ENCODE results near the gene HGFAC.

The HGFAC gene

GRCh38 chr4:3482707-3483106, 40.9 kb downstream of the HGFAC start:
- H2BK15ac ChIP-seq (ENCODE audit: low read depth, poor library complexity, severe bottlenecking): no peak overlapping the region

GRCh38 chr4:3483471-3483921, 41.7 kb downstream of the HGFAC start:
- Histone ChIP-seq H2BK120ac (ENCODE audit: low read depth, low read length) (no peak overlapping the region), H3K36me3 (ENCODE audit: control insufficient read depth in 1 of 2, insufficient read depth in 2 of 2, low read depth in 1 of 2, low read length in 2 of 2) (peaks cover 0 to 3% of the 10 kb centered on the region in 2 experiments)
- 67% methylated on average over 23 of the region's 23 CpGs for WGBS

More at GRCh38 chr4:3482707-3483106, 40.9 kb downstream of the HGFAC start:
- H3K23ac ChIP-seq (ENCODE audit: low read length in 2 of 2): no peak overlapping the region
- no peak for DNase-seq
- H2BK12ac ChIP-seq (ENCODE audit: low read length in 2 of 2): no peak overlapping the region
- peaks cover 0 to 78% of the 10 kb centered on the region in 2 experiments for H3K27me3 ChIP-seq (ENCODE audit: control insufficient read depth in 1 of 2, insufficient read depth in 1 of 2, low read length in 2 of 2)
- peaks cover 77% of the 10 kb centered on the region for H3K4me1 ChIP-seq (ENCODE audit: control insufficient read depth, insufficient read depth, low read depth, low read length)
- no peak overlapping the region for H4K8ac ChIP-seq (ENCODE audit: low read length)
- no peak overlapping the region for H3K27ac ChIP-seq (ENCODE audit: low read length, poor library complexity, severe bottlenecking)
- H3K9ac ChIP-seq (ENCODE audit: low read length): no peak overlapping the region
- no peaks in the 10 kb centered on the region for H3K79me1 ChIP-seq (replicated peaks; ENCODE audit: low read length, poor library complexity, severe bottlenecking)
- H2AFZ ChIP-seq (ENCODE audit: low read depth, low read length): no peak overlapping the region
- no peak overlapping the region for H2BK5ac ChIP-seq (ENCODE audit: low read depth, low read length, poor library complexity, severe bottlenecking)
- H2BK120ac ChIP-seq (ENCODE audit: low read depth, low read length): no peak overlapping the region
- no peak overlapping the region for H3K4ac ChIP-seq (ENCODE audit: low read depth in 1 of 2, low read length in 2 of 2)
- H3K4me3 ChIP-seq (ENCODE audit: insufficient read depth in 1 of 2, low read depth in 1 of 2, low read length in 2 of 2): no peak overlapping the region
- no peaks in the 10 kb centered on the region for H3K36me3 ChIP-seq (ENCODE audit: control insufficient read depth in 1 of 2, insufficient read depth in 2 of 2, low read depth in 1 of 2, low read length in 2 of 2)
- no peak overlapping the region for H4K91ac ChIP-seq (ENCODE audit: low read length)
- 92% methylated on average over 12 of the region's 12 CpGs for WGBS
- no peak overlapping the region for H3K4me2 ChIP-seq (ENCODE audit: low read length, poor library complexity, severe bottlenecking)
- H3K9me3 ChIP-seq (ENCODE audit: control insufficient read depth, low read length): no peaks in the 10 kb centered on the region
- peak overlapping the region; percentile 71 for H2AK5ac ChIP-seq (ENCODE audit: low read length, severe bottlenecking)
- no peak overlapping the region for H3K18ac ChIP-seq (ENCODE audit: low read depth in 1 of 2, low read length in 2 of 2)
- H3K14ac ChIP-seq (ENCODE audit: low read length in 2 of 2): no peak overlapping the region

GRCh38 chr4:3484057-3484973, 42.5 kb downstream of the HGFAC start:
- Histone ChIP-seq H3K36me3 (ENCODE audit: control insufficient read depth in 1 of 2, insufficient read depth in 2 of 2, low read depth in 1 of 2, low read length in 2 of 2) (peaks cover 0 to 3% of the 10 kb centered on the region in 2 experiments), H4K91ac (ENCODE audit: low read length) (no peak overlapping the region), H2BK5ac (ENCODE audit: low read depth, low read length, poor library complexity, severe bottlenecking) (peak overlapping the region; percentile 74), H2BK12ac (ENCODE audit: low read length in 2 of 2) (no peak overlapping the region), H3K27me3 (ENCODE audit: control insufficient read depth in 1 of 2, insufficient read depth in 1 of 2, low read length in 2 of 2) (peaks cover 0 to 79% of the 10 kb centered on the region in 2 experiments), H3K14ac (ENCODE audit: low read length in 2 of 2) (no peak overlapping the region), H3K79me1 (replicated peaks; ENCODE audit: low read length, poor library complexity, severe bottlenecking) (no peaks in the 10 kb centered on the region), H3K4me3 (ENCODE audit: insufficient read depth in 1 of 2, low read depth in 1 of 2, low read length in 2 of 2) (no peak overlapping the region), H3K4me1 (ENCODE audit: control insufficient read depth, insufficient read depth, low read depth, low read length) (peaks cover 71% of the 10 kb centered on the region), H3K9ac (ENCODE audit: low read length) (no peak overlapping the region), H4K8ac (ENCODE audit: low read length) (no peak overlapping the region), H3K23ac (ENCODE audit: low read length in 2 of 2) (no peak overlapping the region), H3K4ac (ENCODE audit: low read depth in 1 of 2, low read length in 2 of 2) (no peak overlapping the region), H3K4me2 (ENCODE audit: low read length, poor library complexity, severe bottlenecking) (peak overlapping the region; percentile 22), H2BK120ac (ENCODE audit: low read depth, low read length) (no peak overlapping the region), H2AFZ (ENCODE audit: low read depth, low read length) (no peak overlapping the region), H2AK5ac (ENCODE audit: low read length, severe bottlenecking) (peak overlapping the region; percentile 91), H2BK15ac (ENCODE audit: low read depth, poor library complexity, severe bottlenecking) (no peak overlapping the region), H3K9me3 (ENCODE audit: control insufficient read depth, low read length) (no peaks in the 10 kb centered on the region), H3K18ac (ENCODE audit: low read depth in 1 of 2, low read length in 2 of 2) (no peak overlapping the region), H3K27ac (ENCODE audit: low read length, poor library complexity, severe bottlenecking) (peak overlapping the region; percentile 61)
- WGBS: 77% methylated on average over 45 of the region's 45 CpGs
- no peak for DNase-seq

More at GRCh38 chr4:3483471-3483921, 41.7 kb downstream of the HGFAC start:
- Histone ChIP-seq H3K4me2 (ENCODE audit: low read length, poor library complexity, severe bottlenecking) (no peak overlapping the region), H4K8ac (ENCODE audit: low read length) (no peak overlapping the region), H3K4me3 (ENCODE audit: insufficient read depth in 1 of 2, low read depth in 1 of 2, low read length in 2 of 2) (no peak overlapping the region), H3K9ac (ENCODE audit: low read length) (no peak overlapping the region), H3K79me1 (replicated peaks; ENCODE audit: low read length, poor library complexity, severe bottlenecking) (no peaks in the 10 kb centered on the region), H3K27me3 (ENCODE audit: control insufficient read depth in 1 of 2, insufficient read depth in 1 of 2, low read length in 2 of 2) (peaks cover 0 to 79% of the 10 kb centered on the region in 2 experiments), H3K23ac (ENCODE audit: low read length in 2 of 2) (no peak overlapping the region), H2BK12ac (ENCODE audit: low read length in 2 of 2) (no peak overlapping the region), H2AK5ac (ENCODE audit: low read length, severe bottlenecking) (peak overlapping the region; percentile 42), H3K4ac (ENCODE audit: low read depth in 1 of 2, low read length in 2 of 2) (no peak overlapping the region), H2BK5ac (ENCODE audit: low read depth, low read length, poor library complexity, severe bottlenecking) (peak overlapping the region; percentile 74), H3K4me1 (ENCODE audit: control insufficient read depth, insufficient read depth, low read depth, low read length) (peaks cover 72% of the 10 kb centered on the region), H3K27ac (ENCODE audit: low read length, poor library complexity, severe bottlenecking) (peak overlapping the region; percentile 61), H2AFZ (ENCODE audit: low read depth, low read length) (no peak overlapping the region), H4K91ac (ENCODE audit: low read length) (no peak overlapping the region), H3K14ac (ENCODE audit: low read length in 2 of 2) (no peak overlapping the region), H2BK15ac (ENCODE audit: low read depth, poor library complexity, severe bottlenecking) (no peak overlapping the region), H3K18ac (ENCODE audit: low read depth in 1 of 2, low read length in 2 of 2) (no peak overlapping the region), H3K9me3 (ENCODE audit: control insufficient read depth, low read length) (no peaks in the 10 kb centered on the region)
- peak; percentile 60 for DNase-seq

- Histone ChIP-seq H2AFZ (ENCODE audit: low read depth, low read length) (no peak overlapping the region), H3K4me2 (ENCODE audit: low read length, poor library complexity, severe bottlenecking) (no peak overlapping the region), H4K8ac (ENCODE audit: low read length) (no peak overlapping the region), H3K18ac (ENCODE audit: low read depth in 1 of 2, low read length in 2 of 2) (no peak overlapping the region), H3K9ac (ENCODE audit: low read length) (no peak overlapping the region), H3K4me1 (ENCODE audit: control insufficient read depth, insufficient read depth, low read depth, low read length) (peaks cover 71% of the 10 kb centered on the region), H2BK120ac (ENCODE audit: low read depth, low read length) (no peak overlapping the region), H3K27me3 (ENCODE audit: control insufficient read depth in 1 of 2, insufficient read depth in 1 of 2, low read length in 2 of 2) (peaks cover 0 to 80% of the 10 kb centered on the region in 2 experiments), H2BK15ac (ENCODE audit: low read depth, poor library complexity, severe bottlenecking) (no peak overlapping the region), H2BK12ac (ENCODE audit: low read length in 2 of 2) (no peak overlapping the region), H3K79me1 (replicated peaks; ENCODE audit: low read length, poor library complexity, severe bottlenecking) (no peaks in the 10 kb centered on the region), H2AK5ac (ENCODE audit: low read length, severe bottlenecking) (peak overlapping the region; percentile 91), H3K4me3 (ENCODE audit: insufficient read depth in 1 of 2, low read depth in 1 of 2, low read length in 2 of 2) (no peak overlapping the region), H2BK5ac (ENCODE audit: low read depth, low read length, poor library complexity, severe bottlenecking) (peak overlapping the region; percentile 48), H3K9me3 (ENCODE audit: control insufficient read depth, low read length) (no peaks in the 10 kb centered on the region), H3K23ac (ENCODE audit: low read length in 2 of 2) (no peak overlapping the region), H3K27ac (ENCODE audit: low read length, poor library complexity, severe bottlenecking) (peak overlapping the region; percentile 44), H3K36me3 (ENCODE audit: control insufficient read depth in 1 of 2, insufficient read depth in 2 of 2, low read depth in 1 of 2, low read length in 2 of 2) (peaks cover 0 to 3% of the 10 kb centered on the region in 2 experiments), H3K14ac (ENCODE audit: low read length in 2 of 2) (no peak overlapping the region), H3K4ac (ENCODE audit: low read depth in 1 of 2, low read length in 2 of 2) (no peak overlapping the region), H4K91ac (ENCODE audit: low read length) (no peak overlapping the region)
- DNase-seq: no peak
- 69% methylated on average over 36 of the region's 36 CpGs for WGBS
These were observed 43.4 kb downstream of the HGFAC start for GRCh38 chr4:3485011-3485791.
